ENCODE measurements around the gene TSHZ2.
"Not testable (repeated sequence)": the region's sequence is repeated elsewhere in the genome, so short reads cannot be mapped to it uniquely, and the experiment has no call there.

Gene TSHZ2

DNA sequence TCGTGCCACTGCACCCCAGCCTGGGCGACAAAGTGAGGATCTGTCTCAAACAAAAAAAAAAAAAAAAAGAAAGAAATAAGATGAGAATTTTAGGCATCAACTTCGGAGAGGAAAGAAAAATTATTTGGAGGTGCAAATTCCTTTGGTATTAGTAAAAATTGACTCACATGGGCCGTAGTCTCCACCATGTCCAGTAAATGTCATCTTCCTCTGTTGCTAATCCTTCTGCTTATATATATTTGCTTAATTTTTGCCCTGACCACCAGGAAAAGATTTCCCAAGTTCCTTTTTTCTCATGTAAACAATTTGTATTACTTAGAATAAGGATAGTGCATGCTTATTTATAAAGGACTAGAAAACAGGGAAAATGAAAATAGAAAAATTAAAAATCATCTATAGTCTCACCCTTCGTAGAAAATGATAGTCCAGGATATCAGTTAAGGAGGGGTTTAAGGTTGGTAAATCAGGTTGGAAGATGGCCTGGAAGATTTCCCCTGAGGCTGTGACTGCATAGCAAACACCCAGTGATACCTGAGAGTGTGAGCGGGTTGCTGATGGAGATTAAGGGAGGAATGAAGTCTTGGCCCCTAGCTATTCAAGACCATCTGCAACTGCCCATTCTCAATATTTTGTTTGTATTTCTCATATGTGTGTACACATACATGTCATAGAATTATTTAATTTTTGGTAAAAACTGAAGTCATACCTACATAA lies 380.7 kb downstream of the TSHZ2 start:
- no peak for DNase-seq
- in situ Hi-C loops (cut with HindIII; ENCODE audit: low pct_ligation_motif_present, low pct_unique_long_range_greater_than_20kb, low sequenced_read_pairs), result no loop called here

DNA sequence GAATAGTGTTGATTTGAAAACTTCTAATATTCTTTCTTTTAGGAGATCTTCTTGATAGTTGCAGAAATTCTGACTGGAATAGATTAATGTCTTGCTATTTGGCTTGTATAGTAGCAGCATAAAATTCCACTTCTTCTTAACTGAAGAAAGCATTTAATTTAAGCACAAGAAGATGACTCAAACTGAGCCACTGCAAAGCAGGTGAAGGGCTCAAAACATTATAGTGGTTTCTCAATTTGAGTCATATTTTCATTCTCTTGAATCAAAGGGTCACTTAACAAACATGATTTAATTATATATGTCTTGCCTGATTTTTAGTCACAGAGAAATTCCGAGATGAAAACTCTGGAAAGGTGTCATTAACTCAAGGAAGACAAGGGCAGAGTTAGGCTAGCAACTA lies 382.2 kb downstream of the TSHZ2 start:
- in situ Hi-C loops (cut with HindIII; ENCODE audit: low pct_ligation_motif_present, low pct_unique_long_range_greater_than_20kb, low sequenced_read_pairs), result no loop called here
- DNase-seq, result no peak

DNA sequence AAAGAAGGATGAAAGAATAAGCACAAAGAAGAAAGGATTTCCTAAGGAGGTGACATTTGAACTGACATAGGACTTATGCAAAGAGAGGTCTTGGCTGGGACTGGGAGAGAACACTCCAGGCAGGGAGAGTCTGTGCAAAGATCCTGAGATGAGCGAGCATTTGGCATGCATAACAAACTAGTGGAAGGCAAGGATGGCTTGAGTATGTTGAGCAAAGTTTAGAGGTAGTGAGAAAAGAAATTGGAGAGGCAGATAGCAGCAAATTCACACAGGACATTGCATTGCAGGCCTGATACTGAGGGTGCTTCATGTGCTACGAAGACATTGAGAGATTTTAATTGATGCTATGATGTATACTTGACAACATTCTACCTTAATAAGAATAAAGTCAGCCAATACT lies 383.6 kb downstream of the TSHZ2 start:
- in situ Hi-C loops (cut with HindIII; ENCODE audit: low pct_ligation_motif_present, low pct_unique_long_range_greater_than_20kb, low sequenced_read_pairs), result no loop called here
- no peak for DNase-seq

DNA sequence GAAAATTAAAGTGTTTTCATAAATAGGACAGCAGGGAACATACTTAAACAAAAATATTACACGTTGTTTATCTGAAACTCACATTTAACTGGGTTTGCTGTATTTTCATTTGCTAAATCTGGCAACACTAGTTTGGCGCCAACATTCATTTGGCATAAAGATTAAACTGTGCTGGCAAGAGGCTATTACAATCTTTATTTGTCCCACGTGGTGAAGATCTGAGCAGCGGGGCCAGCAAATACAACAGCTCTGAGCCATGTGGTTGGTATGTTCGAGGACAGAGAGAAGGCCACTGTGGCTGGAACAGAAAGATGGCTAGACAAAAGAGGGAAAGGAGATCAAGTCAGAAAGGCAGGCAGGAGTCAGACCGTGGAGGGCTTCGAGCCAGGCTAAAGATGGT lies 387.3 kb downstream of the TSHZ2 start:
- no peak for DNase-seq
- in situ Hi-C loops (cut with HindIII; ENCODE audit: low pct_ligation_motif_present, low pct_unique_long_range_greater_than_20kb, low sequenced_read_pairs), result no loop called here

DNA sequence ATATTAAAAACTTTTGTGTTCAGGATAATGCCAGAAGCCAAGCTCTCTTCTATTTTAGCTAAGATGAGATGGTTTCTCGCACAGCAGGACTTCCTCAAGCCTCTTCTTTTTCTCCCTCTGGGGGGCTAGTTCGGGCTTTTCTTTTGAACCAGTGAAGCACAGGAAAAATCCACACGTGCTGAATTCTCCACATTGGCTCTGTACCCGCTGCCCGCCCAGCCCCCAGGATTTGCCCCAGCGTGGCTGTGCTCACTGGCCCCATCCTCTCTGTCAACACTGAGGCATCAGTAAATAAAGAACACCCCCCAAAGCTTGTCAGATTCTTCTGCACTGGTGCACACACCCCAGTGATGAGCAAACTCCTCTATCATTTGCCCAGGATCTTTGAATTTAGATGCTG lies 388.7 kb downstream of the TSHZ2 start:
- no peak for DNase-seq
- in situ Hi-C loops (cut with HindIII; ENCODE audit: low pct_ligation_motif_present, low pct_unique_long_range_greater_than_20kb, low sequenced_read_pairs), result no loop called here

DNA sequence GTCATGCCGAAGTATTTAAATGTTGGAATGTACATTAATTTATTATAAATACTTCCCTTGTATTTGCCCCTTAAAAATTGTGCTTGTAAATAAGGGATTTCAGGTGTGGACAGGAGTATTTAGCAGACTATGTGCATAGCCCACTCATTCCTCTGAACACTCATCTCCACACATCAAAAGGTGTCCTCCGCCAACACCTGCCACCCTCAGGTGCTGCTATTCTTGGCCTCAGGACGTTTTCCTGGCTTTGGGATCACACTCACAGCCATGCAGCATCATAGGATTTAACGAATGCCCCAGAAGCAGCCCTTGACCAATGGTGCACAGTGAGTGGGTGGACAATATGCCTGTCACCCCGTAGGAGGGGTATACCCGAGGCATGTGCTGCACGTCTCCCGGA lies 390.6 kb downstream of the TSHZ2 start:
- DNase-seq, result no peak
- in situ Hi-C loops (cut with HindIII; ENCODE audit: low pct_ligation_motif_present, low pct_unique_long_range_greater_than_20kb, low sequenced_read_pairs), result no loop called here

DNA sequence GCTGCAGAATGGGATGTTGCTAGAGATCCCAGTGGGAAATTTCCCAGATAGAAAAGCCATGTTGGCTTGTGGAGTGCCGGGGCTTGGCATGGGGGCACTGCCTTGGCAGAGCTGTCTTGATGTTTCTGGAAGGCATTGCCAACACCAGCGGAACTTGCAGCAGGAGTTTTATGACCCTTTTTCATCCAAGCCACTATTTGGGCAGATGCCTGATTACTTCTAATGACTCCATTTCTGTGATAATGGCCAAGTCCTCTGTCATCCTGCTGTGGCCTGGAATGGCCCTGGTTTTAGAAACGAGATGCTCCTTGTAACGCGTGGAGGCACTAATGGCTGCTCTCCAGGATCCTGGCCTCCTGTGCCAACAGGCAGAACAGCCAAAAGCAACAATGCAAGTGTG lies 392.5 kb downstream of the TSHZ2 start:
- in situ Hi-C loops (cut with HindIII; ENCODE audit: low pct_ligation_motif_present, low pct_unique_long_range_greater_than_20kb, low sequenced_read_pairs), result no loop called here
- no peak for DNase-seq

DNA sequence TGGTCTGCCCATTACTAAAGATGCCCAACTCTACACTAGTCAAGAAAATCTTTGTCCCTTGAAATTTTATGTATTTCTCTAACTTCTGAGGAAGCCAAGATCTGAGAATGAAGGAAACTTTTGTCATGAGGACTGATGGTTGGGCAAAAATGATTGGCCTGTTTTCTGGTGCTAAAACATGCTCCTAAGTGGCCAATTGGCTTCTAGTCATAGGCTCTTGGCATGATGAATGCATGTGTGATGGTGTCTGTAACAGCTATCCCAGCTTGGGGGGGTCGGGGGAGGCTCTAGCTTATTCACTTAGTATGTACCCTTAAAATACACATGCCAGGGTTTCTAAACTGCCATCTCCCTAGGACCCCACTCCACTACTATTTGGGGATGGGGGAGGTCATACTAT lies 392.9 kb downstream of the TSHZ2 start:
- in situ Hi-C loops (cut with HindIII; ENCODE audit: low pct_ligation_motif_present, low pct_unique_long_range_greater_than_20kb, low sequenced_read_pairs), result no loop called here
- no peak for DNase-seq

DNA sequence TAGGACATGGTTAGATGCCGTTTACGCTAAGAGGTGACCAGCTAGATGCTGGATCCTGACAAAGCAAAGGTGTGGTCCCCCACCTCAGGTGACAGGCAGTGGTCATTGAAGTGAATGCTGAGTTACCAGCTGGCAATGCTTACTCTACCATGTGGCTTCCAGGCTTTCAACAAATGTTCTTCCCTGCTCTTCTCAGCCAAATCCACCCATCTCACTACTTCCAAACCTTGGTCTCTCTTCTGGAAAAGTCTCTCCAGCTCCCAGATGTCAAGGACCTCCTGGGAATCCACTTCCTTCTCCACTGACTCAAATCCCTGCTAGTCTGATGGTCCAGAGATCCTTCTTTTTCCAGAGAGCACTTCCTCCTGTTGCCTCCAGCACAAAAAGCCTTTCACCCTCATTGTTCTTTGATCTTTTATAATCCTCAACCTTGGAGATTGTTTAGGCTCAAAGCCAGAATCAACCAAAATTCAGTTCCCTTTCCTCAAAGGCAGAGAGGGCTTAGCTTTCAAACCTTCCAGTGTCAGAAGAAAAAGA lies 393.4 kb downstream of the TSHZ2 start:
- in situ Hi-C loops (cut with HindIII; ENCODE audit: low pct_ligation_motif_present, low pct_unique_long_range_greater_than_20kb, low sequenced_read_pairs), result no loop called here
- no peak for DNase-seq

DNA sequence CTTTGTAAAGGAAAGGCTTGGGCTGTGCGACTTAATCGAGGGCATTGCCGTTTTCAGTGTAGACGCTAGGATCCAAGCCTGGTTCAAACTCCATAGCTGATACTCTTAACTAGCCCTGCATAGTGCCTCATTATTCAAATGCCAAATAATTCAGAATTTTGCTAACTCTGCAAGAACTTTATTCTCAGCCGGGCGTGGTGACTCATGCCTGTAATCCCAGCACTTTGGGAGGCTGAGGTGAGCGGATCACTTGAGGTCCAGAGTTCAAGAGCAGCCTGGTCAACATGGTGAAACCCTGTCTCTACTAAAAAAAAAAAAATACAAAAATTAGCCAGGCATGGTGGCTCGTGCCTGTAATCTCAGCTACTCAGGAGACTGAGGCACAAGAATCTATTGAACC lies 394.8 kb downstream of the TSHZ2 start:
- DNase-seq; in situ Hi-C loops (cut with HindIII; ENCODE audit: low pct_ligation_motif_present, low pct_unique_long_range_greater_than_20kb, low sequenced_read_pairs): not testable (repeated sequence)

DNA sequence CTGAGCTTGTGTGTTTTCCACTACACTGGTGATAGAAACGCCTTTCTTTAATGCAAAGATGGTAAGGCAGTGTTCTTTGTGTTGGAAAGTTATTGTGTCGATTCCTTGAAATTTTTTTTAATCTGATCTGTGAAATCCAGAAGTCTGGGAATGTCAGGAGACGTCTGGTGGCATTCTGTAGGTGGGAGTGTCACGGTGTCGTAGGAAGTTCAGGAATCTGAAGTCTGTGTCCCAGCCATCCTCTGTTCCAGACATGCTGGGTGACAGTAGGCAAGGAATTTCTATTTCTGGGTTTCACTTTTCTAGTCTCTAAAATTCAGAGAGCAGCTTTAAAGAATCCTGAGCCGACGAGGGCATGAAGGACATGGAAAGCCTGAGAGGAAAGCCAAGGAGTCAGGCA lies 397.7 kb downstream of the TSHZ2 start:
- DNase-seq, result no peak
- in situ Hi-C loops (cut with HindIII; ENCODE audit: low pct_ligation_motif_present, low pct_unique_long_range_greater_than_20kb, low sequenced_read_pairs), result no loop called here

DNA sequence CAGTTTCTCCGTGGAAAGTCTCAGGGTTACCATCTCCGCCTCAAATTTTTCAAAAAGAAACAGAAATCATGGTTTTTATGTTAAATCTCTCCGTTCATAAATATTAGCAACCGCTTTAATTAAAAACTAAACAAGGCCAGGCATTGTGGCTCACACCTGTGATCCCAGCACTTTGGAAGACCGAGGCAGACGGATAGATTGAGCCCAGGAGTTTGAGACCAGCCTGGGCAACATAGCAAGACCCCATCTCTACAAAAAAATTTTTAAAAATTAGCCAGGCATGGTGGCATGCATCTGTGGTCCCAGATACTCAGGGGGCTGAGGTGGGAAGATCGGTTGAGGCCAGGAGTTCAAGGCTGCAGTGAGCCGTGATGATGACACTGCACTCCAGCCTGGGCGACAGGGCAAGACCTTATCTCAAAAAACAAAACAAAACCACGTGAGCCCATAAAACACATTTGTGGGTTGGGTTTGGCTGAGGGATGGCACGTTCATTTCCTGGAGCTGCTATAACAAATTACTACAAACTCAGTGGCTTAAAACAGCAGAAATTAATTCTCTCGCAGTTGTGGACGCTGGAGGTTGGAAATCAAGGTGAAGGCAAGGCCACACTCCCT lies 398.3 kb downstream of the TSHZ2 start:
- in situ Hi-C loops (cut with HindIII; ENCODE audit: low pct_ligation_motif_present, low pct_unique_long_range_greater_than_20kb, low sequenced_read_pairs), result no loop called here
- DNase-seq, result no peak

DNA sequence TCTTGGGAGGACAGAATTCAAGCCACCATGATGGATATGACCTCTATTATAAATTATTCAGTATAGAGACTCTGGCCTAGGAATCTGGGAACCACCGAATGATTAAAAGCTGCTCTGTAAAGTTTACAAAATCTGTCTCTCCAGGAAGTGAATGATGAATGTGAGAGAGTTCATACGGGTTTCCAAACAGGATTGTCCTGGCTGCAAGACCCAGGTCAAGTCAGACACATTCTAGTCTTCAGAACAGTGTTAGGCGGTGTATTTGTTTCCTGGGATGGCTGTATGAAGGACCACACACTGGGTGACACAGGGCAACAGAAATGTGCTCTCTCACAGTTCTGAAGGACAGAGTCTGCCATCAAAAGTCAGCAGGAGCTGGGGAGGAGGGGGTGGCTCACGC lies 399.1 kb downstream of the TSHZ2 start:
- no peak for DNase-seq
- in situ Hi-C loops (cut with HindIII; ENCODE audit: low pct_ligation_motif_present, low pct_unique_long_range_greater_than_20kb, low sequenced_read_pairs), result no loop called here

DNA sequence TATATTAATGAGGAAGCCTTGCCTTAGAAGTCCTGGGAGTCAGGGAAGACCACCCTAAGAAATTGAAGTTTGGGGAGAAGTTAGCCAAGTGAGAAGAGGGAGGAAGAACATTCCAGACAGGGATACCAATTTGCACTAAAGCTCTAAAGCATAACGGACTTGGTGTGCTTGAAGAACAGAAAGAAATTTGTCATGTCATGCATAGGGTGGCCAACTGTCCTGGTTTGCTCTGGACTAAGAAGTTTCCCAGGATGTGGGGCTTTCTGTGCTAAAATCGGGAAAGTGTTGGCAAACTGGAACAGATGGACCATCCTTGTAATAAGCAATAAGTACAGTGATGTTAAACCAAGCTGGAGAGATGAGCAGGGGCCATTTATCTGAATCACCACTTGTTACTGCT lies 403.9 kb downstream of the TSHZ2 start:
- in situ Hi-C loops (cut with HindIII; ENCODE audit: low pct_ligation_motif_present, low pct_unique_long_range_greater_than_20kb, low sequenced_read_pairs), result no loop called here

DNA sequence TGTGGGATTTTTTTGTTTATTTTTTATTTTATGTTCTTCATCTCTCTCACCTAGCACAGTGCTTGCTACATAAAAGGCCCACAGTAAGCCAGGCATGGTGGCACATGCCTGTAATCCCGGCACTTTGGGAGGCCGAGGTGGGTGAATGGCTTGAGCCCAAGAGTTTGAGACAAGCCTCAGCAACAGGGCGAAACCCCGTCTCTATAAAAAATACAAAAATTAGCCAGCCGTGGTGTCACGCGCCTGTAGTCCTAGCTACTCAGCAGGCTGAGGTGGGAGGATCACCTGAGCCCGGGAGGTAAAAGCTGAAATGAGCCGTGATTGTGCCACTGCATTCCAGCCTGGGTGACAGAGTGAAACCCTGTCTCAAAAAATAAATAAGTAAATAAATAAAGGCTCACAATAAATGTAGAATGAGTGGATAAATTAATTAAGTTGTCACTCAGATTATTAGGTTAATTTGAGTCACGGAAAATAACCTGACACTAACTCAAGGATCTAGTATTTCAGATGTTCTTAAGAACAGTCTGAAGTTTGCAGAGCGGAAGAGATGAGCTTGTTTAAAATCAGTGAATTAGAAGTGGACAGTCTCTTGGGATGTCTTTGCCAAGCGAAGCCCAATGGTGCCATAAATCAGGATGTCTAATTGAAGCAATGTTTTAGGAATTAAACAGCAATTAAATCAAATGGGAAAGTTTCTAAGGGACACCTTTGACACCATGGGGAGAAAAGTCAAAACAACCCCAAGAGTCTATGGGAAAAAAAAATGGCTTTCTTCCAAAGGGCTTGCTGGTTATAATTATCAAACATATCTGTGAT lies 407.1 kb downstream of the TSHZ2 start:
- in situ Hi-C loops (cut with HindIII; ENCODE audit: low pct_ligation_motif_present, low pct_unique_long_range_greater_than_20kb, low sequenced_read_pairs), result no loop called here
- DNase-seq, result no peak

More for the DNA sequence above, 403.9 kb downstream of the TSHZ2 start:
- DNase-seq, result no peak

DNA sequence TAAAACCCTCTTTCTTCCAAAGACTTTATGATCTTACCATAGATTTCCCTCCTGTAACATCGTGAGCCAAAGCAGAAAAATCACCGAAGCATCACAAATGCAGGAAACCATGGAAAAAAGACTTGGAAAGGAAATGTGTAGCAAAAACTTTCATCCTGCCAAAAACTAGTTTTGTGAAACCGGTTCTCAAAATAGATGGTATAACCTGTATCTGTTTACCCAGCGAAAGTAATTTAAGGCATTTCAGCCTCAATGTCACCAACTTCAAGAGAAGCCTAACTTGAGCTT lies 407.6 kb downstream of the TSHZ2 start:
- in situ Hi-C loops (cut with HindIII; ENCODE audit: low pct_ligation_motif_present, low pct_unique_long_range_greater_than_20kb, low sequenced_read_pairs), result no loop called here
- no peak for DNase-seq

DNA sequence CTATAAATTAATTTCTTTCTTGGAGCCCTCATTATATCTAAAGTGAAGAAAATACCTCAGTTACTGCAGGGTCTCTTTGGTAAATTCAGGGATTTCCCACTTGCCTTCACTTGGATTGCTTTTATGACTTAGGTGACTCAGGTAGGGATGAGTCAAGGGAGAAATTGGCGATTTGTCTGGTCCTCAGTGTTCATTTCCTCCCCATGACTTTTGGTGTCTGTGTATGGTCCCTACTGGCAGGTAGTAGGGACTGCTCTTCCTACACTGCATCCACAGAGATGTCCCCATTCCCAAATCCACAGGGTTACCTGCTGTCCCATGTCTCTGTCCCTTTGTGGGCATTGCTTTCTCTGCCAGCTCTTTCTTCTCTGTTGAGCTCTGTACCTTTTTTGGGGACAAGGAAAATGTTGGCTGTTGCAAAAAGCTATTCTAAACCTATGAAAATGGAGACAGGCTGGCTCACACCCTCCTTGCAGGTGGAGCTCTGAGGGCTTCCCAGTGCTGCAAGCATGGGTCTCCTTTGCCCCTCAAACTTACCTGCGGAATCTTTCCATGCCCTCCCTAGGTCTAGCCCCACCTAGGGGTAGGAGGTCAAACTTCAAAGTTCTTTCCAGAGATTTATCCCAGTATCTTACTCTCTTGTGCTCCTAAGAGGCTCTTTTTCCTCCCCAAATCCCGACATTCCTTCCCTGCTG lies 409.6 kb downstream of the TSHZ2 start:
- DNase-seq, result no peak
- in situ Hi-C loops (cut with HindIII; ENCODE audit: low pct_ligation_motif_present, low pct_unique_long_range_greater_than_20kb, low sequenced_read_pairs), result no loop called here

DNA sequence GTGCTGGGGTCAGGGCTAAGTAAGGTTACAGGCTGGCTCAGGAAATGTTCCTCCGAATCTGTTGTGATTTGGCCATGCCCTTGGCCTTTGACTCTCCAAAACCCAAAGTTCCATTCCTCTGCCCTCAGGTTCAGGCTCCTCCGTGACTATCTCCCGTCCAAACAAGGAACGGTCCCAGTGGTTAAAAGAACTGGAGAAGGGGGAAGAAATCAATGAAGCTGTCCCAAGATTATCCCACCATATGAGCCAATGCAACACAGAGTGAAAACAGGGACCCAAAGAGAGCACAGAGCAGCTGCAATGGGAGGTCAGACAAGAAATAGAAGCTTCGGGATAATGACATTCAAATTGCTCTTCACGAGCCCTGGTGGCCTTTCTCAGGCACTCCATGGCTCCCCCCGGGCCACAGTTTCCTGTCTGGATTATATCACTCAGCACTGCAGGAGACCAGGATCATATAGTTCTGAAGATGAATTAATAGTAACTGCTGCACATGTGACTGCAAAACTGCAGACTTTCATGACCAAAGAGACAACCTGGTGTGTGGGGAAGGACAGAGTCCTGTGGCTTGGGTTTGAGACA lies 410.2 kb downstream of the TSHZ2 start:
- in situ Hi-C loops (cut with HindIII; ENCODE audit: low pct_ligation_motif_present, low pct_unique_long_range_greater_than_20kb, low sequenced_read_pairs), result no loop called here
- no peak for DNase-seq

DNA sequence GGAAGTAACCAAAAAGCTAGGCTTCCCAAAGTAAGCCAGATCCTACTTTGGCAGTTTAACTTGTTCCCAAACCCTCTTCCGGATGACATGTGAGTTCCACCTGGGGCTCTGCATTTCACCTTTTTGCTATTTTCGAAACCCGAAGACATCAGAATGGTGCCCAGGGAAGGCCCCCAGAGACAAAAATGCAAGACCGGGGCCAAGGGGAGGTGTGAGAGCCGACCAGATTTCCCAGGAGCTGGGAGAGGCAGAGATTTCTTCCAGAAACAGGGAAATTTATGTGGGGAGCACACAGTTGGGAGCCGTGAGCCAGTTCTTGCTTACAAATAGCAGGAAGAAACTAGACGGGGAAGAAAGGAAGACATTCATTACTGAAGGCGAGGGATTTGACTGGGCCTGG lies 411.8 kb downstream of the TSHZ2 start:
- in situ Hi-C loops (cut with HindIII; ENCODE audit: low pct_ligation_motif_present, low pct_unique_long_range_greater_than_20kb, low sequenced_read_pairs), result no loop called here
- no peak for DNase-seq

Measured in ACHN (cell line).